OCI-LY7 (cell line): ENCODE data around the gene BPTF.

Source experiments
- CTCF ChIP-seq: fragments of 200-600 bp; sonication (generic); conservative IDR thresholded peaks from 2 replicates; pipeline ENCODE4 v1.5.1; 2014; ENCODE audit warnings: mild to moderate bottlenecking, antibody characterized with exemption, low read length, moderate library complexity, mixed read lengths
- EZH2phosphoT487 ChIP-seq: fragments of 200-600 bp; sonication (generic); IDR thresholded peaks from 2 replicates; pipeline ENCODE4 v1.6.1; 2018; ENCODE audit warnings: low read depth, borderline replicate concordance, mild to moderate bottlenecking, mixed run types, antibody characterized with exemption, low read length, moderate library complexity, mixed read lengths

- TF ChIP-seq CTCF (no peak), EZH2phosphoT487 (no peak)
Measured at GRCh38 chr17:67855504-67856324, 30.4 kb downstream of the BPTF start.
